Calu3 (cell line): ENCODE data around the gene CRY1. TPM values are rescaled to one million over a fixed set of nuclear protein-coding genes. Genes with fewer than 3 reads are reported as not detected.
A peak's percentile ranks its signal among the peaks of the same experiment; 100 is the strongest.

Experiments
- BruUV-seq: library from RNA; stranded (reverse); fragments of 400-500 nt; replicated peaks from 2 replicates; lab custom pipeline; 2021; lab: Mats Ljungman, UMichigan
- CTCF ChIA-PET: fragments of 300-600 bp; sonication (Branson Sonifier 250); formaldehyde crosslinking; loops from one replicate; lab custom pipeline; 2022; ENCODE audit warnings: antibody characterized with exemption; lab: Charles Lee
- DNase-seq: peaks from one replicate; pipeline ENCODE4 v3.0.0; 2022
- H3K27ac Mint-ChIP-seq: one replicate; pipeline ENCODE4 v1.8.0; 2022; ENCODE audit warnings: mixed read lengths; ENCODE audit not compliant: unreplicated experiment
- H3K27me3 Mint-ChIP-seq: one replicate; pipeline ENCODE4 v1.8.0; 2022; ENCODE audit warnings: mixed read lengths; ENCODE audit not compliant: unreplicated experiment
- H3K36me3 Mint-ChIP-seq: one replicate; pipeline ENCODE4 v1.8.0; 2022; ENCODE audit warnings: mild to moderate bottlenecking, moderate library complexity, mixed read lengths; ENCODE audit not compliant: insufficient read depth, unreplicated experiment
- H3K4me1 Mint-ChIP-seq: one replicate; pipeline ENCODE4 v1.8.0; 2022; ENCODE audit warnings: mild to moderate bottlenecking, low read depth, mixed read lengths; ENCODE audit not compliant: unreplicated experiment
- H3K4me3 Mint-ChIP-seq: one replicate; pipeline ENCODE4 v1.8.0; 2022; ENCODE audit warnings: mild to moderate bottlenecking, low read depth, moderate library complexity, mixed read lengths; ENCODE audit not compliant: unreplicated experiment
- H3K9me3 Mint-ChIP-seq: one replicate; pipeline ENCODE4 v1.8.0; 2022; ENCODE audit warnings: low read depth, mixed read lengths; ENCODE audit not compliant: unreplicated experiment
- intact Hi-C: fragments of 100-400 bp; cut with micrococcal nuclease; formaldehyde crosslinking; loops from one replicate; pipeline ENCODE4 v1.10.0; 2022; ENCODE audit not compliant: unreplicated experiment
- total RNA-seq: library from RNA; stranded (reverse); gene quantifications from 2 replicates; pipeline ENCODE4 v1.2.3, GENCODE V29; 2022
- TF ChIP-seq, protein P1 (sequence below): fragments of 200-600 bp; IDR thresholded peaks from one replicate; pipeline ENCODE4 v1.8.0; 2022; ENCODE audit warnings: antibody characterized with exemption; ENCODE audit not compliant: unreplicated experiment

The CRY1 gene
- total RNA-seq, 1 experiment from 2014 or later: 19.7 TPM

DNA sequence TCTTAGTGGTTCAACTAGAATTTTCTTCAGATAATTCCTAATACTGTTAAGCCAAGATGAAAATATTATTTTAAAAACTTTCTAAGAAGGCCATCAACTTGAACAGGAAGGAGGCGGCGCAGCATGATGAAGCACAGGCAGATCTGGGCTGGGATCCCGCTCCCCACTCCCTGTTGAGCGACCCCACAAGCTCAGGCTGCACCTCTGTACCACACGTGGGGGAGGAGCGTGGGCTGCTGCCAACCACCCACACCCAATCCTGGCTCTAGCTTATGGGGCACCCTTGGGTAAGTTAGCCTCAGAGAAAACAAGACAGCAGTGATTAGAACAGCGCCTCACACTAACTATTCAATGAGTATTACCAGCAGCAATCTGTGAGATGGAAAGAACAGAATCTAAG, 112.4 kb downstream of the CRY1 start:
- Mint-ChIP-seq H3K9me3 (peaks cover 3% of the 10 kb centered on the region), H3K4me3 (no peak overlapping the region), H3K27me3 (no peaks in the 10 kb centered on the region), H3K36me3 (peaks cover 30% of the 10 kb centered on the region), H3K27ac (no peak overlapping the region), H3K4me1 (peaks cover 7% of the 10 kb centered on the region)
- CTCF ChIA-PET: no interaction called here
- TF ChIP-seq, protein P1, sequence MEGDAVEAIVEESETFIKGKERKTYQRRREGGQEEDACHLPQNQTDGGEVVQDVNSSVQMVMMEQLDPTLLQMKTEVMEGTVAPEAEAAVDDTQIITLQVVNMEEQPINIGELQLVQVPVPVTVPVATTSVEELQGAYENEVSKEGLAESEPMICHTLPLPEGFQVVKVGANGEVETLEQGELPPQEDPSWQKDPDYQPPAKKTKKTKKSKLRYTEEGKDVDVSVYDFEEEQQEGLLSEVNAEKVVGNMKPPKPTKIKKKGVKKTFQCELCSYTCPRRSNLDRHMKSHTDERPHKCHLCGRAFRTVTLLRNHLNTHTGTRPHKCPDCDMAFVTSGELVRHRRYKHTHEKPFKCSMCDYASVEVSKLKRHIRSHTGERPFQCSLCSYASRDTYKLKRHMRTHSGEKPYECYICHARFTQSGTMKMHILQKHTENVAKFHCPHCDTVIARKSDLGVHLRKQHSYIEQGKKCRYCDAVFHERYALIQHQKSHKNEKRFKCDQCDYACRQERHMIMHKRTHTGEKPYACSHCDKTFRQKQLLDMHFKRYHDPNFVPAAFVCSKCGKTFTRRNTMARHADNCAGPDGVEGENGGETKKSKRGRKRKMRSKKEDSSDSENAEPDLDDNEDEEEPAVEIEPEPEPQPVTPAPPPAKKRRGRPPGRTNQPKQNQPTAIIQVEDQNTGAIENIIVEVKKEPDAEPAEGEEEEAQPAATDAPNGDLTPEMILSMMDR: no peak
- DNase-seq: no peak
- no TSS peak for BruUV-seq
- intact Hi-C loops: no loop called here

DNA sequence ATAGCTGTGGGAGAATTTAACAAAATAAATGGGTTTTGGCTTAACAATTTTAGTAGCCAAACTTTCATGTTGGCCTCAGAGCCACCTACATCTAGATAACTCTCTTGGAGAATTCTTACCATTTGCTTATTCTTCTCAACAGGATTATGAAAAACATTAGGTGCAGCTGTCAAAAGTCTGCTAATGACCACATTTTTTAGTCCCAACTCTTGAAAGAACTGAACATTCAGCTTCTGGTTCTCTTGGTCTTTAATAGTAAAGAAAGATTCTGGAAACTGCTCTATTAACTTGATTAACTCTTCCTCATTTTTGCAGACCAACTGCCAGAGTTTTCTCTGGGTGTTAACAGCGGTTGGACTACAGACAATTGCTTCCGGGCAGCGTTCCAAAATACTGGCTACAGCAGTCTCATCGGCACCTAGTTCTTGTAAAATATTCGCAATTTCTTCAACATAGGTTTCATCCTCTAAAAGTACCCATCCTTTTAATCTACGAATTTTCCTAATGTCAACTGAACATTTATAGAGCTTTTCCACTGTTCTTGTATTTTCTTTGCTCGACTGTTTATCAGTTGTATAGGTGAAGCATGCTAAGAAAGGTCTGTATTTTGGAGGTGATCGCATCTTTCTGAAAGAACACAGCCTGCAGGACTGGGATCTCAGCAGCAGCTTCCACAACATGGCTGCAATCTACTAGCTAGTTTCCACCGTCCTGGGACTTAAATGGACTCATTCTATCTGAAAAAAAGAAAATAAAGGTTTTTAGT, 115.1 kb downstream of the CRY1 start:
- CTCF ChIA-PET: interaction anchor here (0.5 to 1.1 kb wide), 2 partner anchors 9 to 342 kb away, joined by 3 to 4 read pairs; partner anchors contain the start of gene MTERF2
- no TSS peak for BruUV-seq
- Mint-ChIP-seq H3K9me3 (no peaks in the 10 kb centered on the region), H3K27me3 (no peaks in the 10 kb centered on the region), H3K27ac (no peak overlapping the region), H3K4me1 (peaks cover 24% of the 10 kb centered on the region), H3K36me3 (peaks cover 15% of the 10 kb centered on the region), H3K4me3 (no peak overlapping the region)
- no peak for DNase-seq
- intact Hi-C loops: no loop called here
- TF ChIP-seq, protein P1: no peak

DNA sequence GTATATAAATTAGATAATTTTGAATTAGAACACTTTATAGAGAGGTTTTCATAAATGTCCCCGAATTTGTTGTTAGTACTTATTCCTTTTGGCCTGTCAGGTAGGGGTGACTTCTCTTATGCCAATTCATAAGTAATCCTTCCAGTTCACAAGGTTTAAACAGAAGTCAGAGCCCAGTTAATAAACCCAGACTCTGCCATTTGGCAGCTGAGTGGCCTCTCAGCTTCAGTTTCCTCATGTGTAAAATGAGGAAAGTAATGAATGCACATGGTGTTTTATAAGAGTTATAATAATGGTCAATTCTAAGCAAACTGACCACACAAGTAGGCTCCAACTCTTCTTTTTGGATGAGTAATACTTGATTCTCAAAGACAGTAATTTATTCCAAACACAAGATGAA, 116.7 kb downstream of the CRY1 start:
- no peaks in the 10 kb centered on the region for H3K27me3 Mint-ChIP-seq
- no peaks in the 10 kb centered on the region for H3K9me3 Mint-ChIP-seq
- H3K4me1 Mint-ChIP-seq: peaks cover 24% of the 10 kb centered on the region
- no peak for DNase-seq
- no peak overlapping the region for H3K4me3 Mint-ChIP-seq
- CTCF ChIA-PET: interaction anchor here (0.5 to 1.3 kb wide), 5 partner anchors 10 to 332 kb away, joined by 3 to 6 read pairs (median 4); partner anchors contain the start of genes MTERF2 and TMEM263
- BruUV-seq: no TSS peak
- H3K27ac Mint-ChIP-seq: no peak overlapping the region
- TF ChIP-seq, protein P1: no peak
- intact Hi-C loops: no loop called here
- peaks cover 10% of the 10 kb centered on the region for H3K36me3 Mint-ChIP-seq

DNA sequence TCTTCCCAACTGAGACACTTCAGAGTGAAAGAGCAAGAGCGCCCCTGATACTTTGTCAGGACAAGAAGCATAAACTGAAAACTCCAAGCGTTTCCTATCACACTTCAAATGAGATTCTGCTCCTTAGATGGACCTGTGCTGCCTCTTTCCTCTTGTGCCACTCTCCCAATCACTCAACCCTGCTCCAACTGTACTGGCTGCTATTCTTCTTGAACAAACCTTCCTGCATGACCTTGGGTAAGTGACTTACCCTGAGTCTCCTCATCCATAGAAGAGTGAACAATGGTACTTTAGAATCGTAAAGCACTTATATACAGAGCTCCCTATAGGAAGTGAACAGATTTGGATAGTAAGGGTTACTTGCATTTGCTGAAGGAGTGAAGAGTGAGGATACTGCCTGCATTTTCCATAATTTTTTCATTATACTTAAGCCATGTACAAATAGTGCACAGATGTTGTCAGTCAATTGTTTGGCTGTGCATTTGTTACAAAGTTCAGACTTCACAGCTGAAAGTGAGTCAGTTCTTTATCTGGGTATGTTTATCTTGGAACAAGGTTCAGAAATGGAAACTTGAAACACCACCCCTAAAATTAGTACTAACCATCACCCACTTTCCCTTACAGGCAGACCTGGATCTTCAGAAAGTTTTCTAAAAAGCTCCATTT, 117.2 kb downstream of the CRY1 start:
- no TSS peak for BruUV-seq
- Mint-ChIP-seq H3K4me1 (peaks cover 24% of the 10 kb centered on the region), H3K36me3 (peaks cover 10% of the 10 kb centered on the region), H3K4me3 (peak overlapping the region; percentile 6), H3K9me3 (no peaks in the 10 kb centered on the region), H3K27ac (peak overlapping the region; percentile 14), H3K27me3 (no peaks in the 10 kb centered on the region)
- intact Hi-C loops: no loop called here
- CTCF ChIA-PET: interaction anchor here (0.5 to 1.3 kb wide), 5 partner anchors 11 to 332 kb away, joined by 3 to 6 read pairs (median 4); partner anchors contain the start of genes MTERF2 and TMEM263
- DNase-seq: no peak
- TF ChIP-seq, protein P1: no peak
